CMK (cell line): ENCODE measurements around the gene DHX9.
"Not testable (repeated sequence)": the region's sequence is repeated elsewhere in the genome, so short reads cannot be mapped to it uniquely, and the experiment has no call there.

Experiments
- DNase-seq: peaks from one replicate; pipeline ENCODE4 v3.0.0-alpha.2; 2010; ENCODE audit warnings: low read depth

DHX9 gene

DNA sequence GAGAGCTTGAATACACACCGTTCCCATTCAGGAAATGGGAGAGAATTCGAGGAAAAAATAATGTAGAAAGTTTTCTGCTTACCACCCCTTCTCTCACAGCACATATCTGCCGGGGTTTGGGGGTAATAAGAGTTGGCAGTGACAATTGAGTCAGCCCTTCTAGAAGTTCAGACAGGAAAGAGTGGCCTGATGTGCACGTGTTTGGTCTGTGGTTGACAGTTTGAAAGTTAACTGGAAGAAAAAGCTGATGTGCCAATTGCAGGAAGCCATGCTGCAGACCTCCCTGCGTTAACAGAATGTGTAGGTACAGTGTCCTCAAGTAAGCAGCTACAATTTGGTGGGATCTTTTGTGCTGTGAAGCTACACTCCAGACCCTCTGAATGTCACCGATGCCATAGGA lies 50.9 kb downstream of the DHX9 start:
- no peak for DNase-seq

DNA sequence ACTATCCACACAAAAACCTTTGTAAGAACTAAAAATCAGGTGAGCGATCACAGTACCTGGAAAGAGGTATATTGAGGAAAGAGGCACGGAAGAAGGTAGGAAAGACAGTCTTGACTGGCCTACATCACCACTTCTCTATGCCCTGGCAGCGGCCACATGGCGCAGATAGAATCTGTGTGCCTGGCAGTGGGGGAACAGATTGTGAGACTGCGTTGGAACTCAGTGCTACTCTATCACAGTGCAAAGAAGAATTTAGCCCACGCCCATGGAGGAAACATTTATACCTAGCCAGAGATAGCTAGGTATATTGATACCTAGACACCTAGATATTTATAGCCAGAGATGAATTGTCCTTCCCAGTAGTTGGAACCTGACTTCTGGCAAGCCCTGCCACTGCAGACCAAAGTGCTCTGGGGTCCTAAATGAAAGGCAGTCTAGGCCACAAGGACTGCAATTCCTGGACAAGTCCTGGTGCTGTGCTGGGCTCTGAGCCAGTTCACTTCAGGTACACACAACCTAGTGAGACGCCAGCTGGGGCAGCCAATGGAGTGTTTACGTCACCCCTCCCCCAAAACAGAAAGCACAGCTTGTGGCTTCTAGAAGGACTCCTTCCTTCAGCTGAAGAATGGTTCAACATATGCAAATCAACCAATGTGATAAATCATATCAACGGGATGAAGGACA lies 51.9 kb downstream of the DHX9 start:
- DNase-seq, result no peak

DNA sequence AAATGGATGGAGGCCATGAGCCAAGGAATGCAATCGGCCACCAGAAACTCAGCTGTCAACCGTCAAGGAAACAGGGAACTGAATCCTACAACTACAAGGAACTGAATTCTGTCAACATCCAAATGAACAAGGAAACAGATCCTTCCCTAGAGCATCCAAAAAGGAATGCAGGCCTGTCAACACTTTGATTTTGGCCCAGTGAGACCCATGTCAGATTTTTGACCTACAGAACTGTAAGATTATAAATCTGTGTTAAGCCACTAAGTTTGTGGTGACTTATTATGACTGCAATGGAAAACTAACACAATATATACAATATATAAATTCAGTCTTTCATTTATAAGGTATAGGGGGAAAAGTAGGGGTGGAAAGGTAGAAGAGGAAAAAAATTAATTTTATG lies 58.5 kb downstream of the DHX9 start:
- no peak for DNase-seq

DNA sequence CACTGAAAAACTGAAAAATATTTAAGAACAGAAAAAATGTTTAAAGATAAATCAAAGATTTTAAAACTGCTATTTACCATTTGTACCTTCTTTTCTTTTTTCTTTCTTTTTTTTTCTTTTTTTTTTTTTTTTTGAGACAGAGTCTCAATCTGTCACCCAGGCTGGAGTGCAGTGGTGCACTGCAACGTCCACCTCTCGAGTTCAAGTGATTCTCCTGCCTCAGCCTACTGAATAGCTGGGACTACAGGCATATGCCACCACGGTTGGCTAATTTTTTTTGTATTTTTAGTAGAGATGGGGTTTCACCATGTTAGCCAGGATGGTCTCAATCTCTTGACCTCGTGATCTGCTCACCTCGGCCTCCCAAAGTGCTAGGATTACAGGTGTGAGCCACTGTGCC lies 62.8 kb downstream of the DHX9 start:
- not testable (repeated sequence) for DNase-seq

DNA sequence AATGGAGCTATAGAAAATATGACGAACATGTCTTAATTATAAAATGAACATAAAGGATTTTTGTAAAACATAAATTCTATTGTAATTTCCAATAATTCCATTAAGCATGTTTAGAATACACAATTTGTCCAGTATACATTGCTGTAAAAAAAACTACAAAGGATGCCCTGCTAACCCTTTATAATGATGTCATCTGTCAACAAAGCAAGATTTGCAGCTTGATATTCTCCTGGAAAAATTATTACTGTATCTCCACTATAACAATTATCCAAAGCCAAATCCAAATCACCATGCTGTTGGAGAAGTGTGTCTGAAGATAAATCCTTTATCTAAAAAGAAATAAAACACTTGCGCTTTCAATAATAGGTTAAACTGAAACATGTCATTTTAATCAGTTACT lies 66.2 kb downstream of the DHX9 start:
- DNase-seq, result no peak

DNA sequence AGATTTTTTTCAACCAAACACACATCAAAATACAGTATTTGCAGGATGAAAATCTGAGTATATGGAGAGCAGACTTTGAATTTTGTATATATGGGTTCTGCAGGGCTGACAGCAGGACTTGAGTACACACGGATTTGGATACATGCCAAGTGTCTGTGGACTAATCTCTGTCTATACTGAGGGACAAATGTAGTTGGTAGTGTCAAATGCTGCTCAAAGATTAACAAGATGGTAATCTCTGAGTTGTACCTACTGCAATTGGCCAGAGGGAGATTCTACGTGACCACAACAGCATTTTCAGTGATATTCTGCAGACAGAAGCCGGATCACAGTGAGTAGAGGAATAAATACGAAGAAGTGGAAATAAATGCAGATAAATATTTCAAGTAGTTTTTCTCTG lies 70.4 kb downstream of the DHX9 start:
- no peak for DNase-seq

DNA sequence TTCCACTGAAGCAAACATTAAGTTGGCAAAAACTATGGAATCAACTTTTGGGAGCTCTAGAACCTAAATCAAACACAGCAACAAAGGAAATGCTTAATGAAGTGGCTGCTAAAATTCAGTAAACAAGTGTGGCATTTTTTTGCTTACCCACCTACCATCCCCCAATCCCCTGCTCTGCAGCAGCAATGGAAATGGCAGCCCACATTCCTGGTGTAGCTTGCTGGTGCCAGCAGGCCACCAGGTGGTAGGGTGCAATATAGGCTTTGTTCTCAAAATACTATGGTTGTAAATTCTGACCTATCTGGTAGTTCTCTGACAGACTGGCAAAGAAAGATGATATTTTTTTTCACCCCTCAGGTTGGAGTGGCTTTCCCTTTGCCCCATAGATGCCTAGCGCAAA lies 71.0 kb downstream of the DHX9 start:
- no peak for DNase-seq

DNA sequence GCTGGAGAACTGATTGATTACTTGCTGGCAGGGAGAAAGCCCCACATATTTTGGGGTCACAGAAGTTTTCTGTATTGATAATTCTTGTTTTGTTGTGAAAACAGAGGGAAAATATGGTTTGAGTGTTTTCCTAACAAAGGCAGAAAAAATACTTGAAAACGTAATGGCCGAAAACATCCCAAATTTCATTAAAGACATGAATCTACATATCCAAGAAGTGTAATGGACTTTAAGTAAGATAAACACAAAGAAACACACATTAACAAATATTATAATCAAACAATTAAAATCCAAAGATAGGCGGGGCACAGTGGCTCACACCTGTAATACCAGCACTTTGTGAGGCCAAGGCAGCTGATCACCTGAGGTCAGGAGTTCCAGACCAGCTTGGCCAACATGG lies 74.3 kb downstream of the DHX9 start:
- no peak for DNase-seq

DNA sequence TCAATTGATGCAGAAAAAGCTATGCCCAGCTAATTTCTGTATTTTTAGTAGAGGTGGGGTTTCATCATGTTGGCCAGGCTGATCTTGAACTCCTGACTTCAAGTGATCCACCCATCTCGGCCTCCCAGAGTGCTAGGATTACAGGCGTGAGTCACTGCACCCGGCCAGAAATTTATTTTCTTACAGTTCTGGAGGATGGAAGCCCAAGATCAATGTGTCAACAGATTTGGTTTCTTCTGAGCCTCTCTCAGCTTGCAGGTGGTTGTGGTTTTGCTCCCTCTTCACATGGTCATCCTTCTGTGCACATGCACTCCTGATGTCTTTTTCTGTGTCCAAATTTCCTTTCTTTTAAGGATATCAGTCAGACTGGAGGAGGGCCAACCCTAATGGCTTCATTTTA lies 78.2 kb downstream of the DHX9 start:
- no peak for DNase-seq

DNA sequence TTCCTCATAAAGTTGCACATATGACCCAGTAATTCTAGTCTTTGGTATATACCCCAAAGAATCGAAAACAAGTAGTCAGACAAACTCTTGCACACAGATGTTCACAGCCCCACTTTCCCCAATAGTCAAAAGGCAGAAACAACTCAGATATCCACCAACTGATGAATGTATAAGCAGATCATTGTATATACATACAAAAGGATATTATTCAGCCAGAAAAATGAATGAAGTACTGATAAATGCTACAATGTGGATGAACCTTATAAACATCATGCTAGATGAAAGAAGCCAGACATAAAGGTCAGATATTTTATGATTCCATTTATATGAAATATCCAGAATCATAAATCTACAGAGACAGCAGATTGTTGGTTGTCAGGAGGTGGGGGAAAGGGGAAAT lies 86.5 kb downstream of the DHX9 start:
- no peak for DNase-seq

DNA sequence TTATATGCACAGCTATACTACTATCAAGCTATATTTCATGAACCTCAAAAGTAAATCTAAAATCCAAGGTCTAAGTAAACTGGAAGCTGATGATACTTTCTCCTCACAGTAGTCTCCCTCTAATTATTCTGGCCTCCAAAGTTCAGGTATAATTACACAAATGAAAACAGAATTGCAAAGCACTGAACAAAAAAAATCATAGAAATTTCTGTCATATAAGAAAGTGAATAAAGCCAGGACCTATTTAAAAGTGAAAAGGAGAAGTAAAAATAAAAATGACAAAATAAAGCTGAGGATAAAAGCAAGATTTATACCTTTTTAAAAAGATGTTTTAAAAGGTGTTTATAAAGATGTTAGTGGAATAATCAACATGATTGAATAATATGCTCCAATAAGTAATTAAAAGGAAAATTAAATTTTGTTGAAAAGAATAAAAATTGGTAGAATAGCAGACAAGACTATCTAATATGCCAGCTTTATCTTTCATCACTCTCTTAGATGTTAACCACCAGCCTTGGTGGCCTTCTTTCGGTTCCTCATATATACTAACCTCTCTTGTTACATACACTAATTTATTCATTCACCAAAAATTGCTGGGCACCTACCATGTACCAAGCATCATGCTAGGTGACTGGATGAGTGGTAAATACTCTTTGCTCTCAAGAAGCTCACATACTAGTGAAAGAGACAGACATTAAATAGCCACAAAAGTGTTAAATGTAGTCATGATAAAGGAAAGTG lies 88.7 kb downstream of the DHX9 start:
- no peak for DNase-seq

DNA sequence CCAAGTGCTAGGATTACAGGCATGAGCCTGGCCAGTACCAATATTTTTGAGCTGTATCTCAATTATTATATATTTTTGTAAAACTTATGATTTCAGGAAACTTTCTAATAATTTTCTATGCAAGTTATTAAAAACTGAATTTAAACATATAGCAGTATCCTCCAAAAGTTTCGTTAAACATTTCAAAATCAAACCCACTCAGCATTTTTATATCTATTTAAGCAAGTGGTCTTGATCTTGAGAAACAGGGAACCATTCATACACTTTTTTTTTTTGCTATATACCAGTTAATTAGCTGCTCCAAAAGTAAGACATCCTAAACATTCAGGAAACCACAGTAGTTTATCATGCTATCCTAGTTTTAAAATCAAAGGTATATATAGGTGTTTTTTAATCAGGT lies 91.8 kb downstream of the DHX9 start:
- no peak for DNase-seq

DNA sequence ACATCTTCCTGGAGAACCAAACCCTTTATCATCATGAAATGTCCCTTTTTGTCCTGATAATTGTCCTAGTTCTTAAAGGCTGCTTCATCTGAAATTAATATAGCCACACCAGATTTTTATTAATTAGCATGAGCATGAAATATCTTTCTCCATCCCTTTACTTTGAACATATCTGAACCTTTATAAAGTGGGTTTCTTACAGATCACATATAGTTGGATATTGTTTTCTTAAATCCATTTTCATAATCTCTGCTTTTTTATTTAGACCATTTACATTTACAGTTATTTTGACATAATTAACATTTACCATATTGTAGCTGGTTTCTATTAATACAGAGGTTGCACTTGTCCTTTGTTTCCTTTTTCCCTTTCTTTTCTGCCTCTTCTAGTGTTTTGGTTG lies 96.6 kb downstream of the DHX9 start:
- no peak for DNase-seq
